Hematopoietic multipotent progenitor cell treated with erythropoietin and hydrocortisone succinate and interleukin-3 and kit ligand, for 6 days (in vitro differentiated cells): Measurements from ENCODE around the gene GUSB.
"Not testable (repeated sequence)": the region's sequence is repeated elsewhere in the genome, so short reads cannot be mapped to it uniquely, and the experiment has no call there.

Experiments
- DNase-seq: peaks from one replicate; pipeline ENCODE4 v3.0.0-alpha.2; 2015

The GUSB gene

GRCh38 chr7:65974876-65975275 lies 7.1 kb downstream of the GUSB start:
- no peak for DNase-seq

- DNase-seq: no peak
These were observed 7.7 kb downstream of the GUSB start for GRCh38 chr7:65974191-65974801.

GRCh38 chr7:65972976-65973375 lies 9.0 kb downstream of the GUSB start:
- DNase-seq: no peak

- DNase-seq: no peak
These were observed 11.0 kb downstream of the GUSB start for GRCh38 chr7:65971021-65971420.

GRCh38 chr7:65968256-65969185 lies 13.5 kb downstream of the GUSB start:
- DNase-seq: no peak

GRCh38 chr7:65967361-65968155 lies 14.5 kb downstream of the GUSB start:
- no peak for DNase-seq

GRCh38 chr7:65966146-65966545 lies 15.9 kb downstream of the GUSB start:
- no peak for DNase-seq

- not testable (repeated sequence) for DNase-seq
These were observed 17.3 kb downstream of the GUSB start for GRCh38 chr7:65964671-65965070.

- no peak for DNase-seq
These were observed 20.0 kb downstream of the GUSB start for GRCh38 chr7:65962033-65962432.

GRCh38 chr7:65960351-65961074 lies 21.5 kb downstream of the GUSB start:
- no peak for DNase-seq

- no peak for DNase-seq
These were observed 26.3 kb downstream of the GUSB start for GRCh38 chr7:65955718-65956117.

- DNase-seq: peak; percentile 60
These were observed 28.0 kb downstream of the GUSB start for GRCh38 chr7:65953890-65954450.

GRCh38 chr7:65953001-65953720 lies 28.9 kb downstream of the GUSB start:
- DNase-seq: peak; percentile 88

GRCh38 chr7:65951837-65952578 lies 30.0 kb downstream of the GUSB start:
- peak; percentile 77 for DNase-seq

GRCh38 chr7:65946904-65947303 lies 35.1 kb downstream of the GUSB start:
- no peak for DNase-seq

GRCh38 chr7:65945787-65946186 lies 36.2 kb downstream of the GUSB start:
- not testable (repeated sequence) for DNase-seq

- no peak for DNase-seq
These were observed 43.6 kb downstream of the GUSB start for GRCh38 chr7:65938336-65938895.

- DNase-seq: no peak
These were observed 44.7 kb downstream of the GUSB start for GRCh38 chr7:65937296-65937695.

- no peak for DNase-seq
These were observed 50.3 kb downstream of the GUSB start for GRCh38 chr7:65931685-65932084.
